Measurements from ENCODE around the gene C4orf46. TPM values are rescaled to one million over a fixed set of nuclear protein-coding genes. Genes with fewer than 3 reads are reported as not detected.

C4orf46 gene
- total RNA-seq, 2 experiments from 2014 or later = 23.9 to 30.4 TPM

- H2AFZ ChIP-seq (ENCODE audit: low read length) = no peak overlapping the region
- no peaks in the 10 kb centered on the region for H3K4me1 ChIP-seq (ENCODE audit: insufficient read depth, low read length, poor library complexity, severe bottlenecking)
- no peak overlapping the region for H3K4me2 ChIP-seq (ENCODE audit: low read length)
- H3K9me3 ChIP-seq (ENCODE audit: low read length) = no peaks in the 10 kb centered on the region
- H3K36me3 ChIP-seq (ENCODE audit: insufficient read depth, low read length) = no peaks in the 10 kb centered on the region
- H4K20me1 ChIP-seq (ENCODE audit: insufficient read depth, low read length) = no peaks in the 10 kb centered on the region
- intact Hi-C loops (cut with micrococcal nuclease; ENCODE audit: unreplicated experiment) = no loop called here
- no peak overlapping the region for H3K27ac ChIP-seq (ENCODE audit: low read depth, low read length, poor library complexity, severe bottlenecking)
- POLR2A ChIA-PET = no interaction called here
- BruUV-seq (replicated peaks) = no TSS peak
- DNase-seq (ENCODE audit: low spot score) = no peak
- no peak overlapping the region for H3K4me3 ChIP-seq (ENCODE audit: low read depth, low read length, poor library complexity, severe bottlenecking)
- H3K9me2 ChIP-seq (ENCODE audit: insufficient read depth, low read length) = no peaks in the 10 kb centered on the region
- no peaks in the 10 kb centered on the region for H3K79me2 ChIP-seq (ENCODE audit: insufficient read depth, low read depth, low read length)
- TF ChIP-seq CTCF (conservative IDR thresholded peaks at IDR 0.05; ENCODE audit: low read length) (no peak), EZH2phosphoT487 (IDR thresholded peaks at IDR 0.05; ENCODE audit: borderline replicate concordance, low read depth, low read length) (no peak)
- CTCF ChIA-PET (ENCODE audit: unreplicated experiment) = no interaction called here
Measured at GRCh38 chr4:158636619-158637018, 35.1 kb downstream of the C4orf46 start.

- no peaks in the 10 kb centered on the region for H3K36me3 ChIP-seq (ENCODE audit: insufficient read depth, low read length)
- intact Hi-C loops (cut with micrococcal nuclease; ENCODE audit: unreplicated experiment) = no loop called here
- no peak for DNase-seq (ENCODE audit: low spot score)
- no peak overlapping the region for H2AFZ ChIP-seq (ENCODE audit: low read length)
- no peak overlapping the region for H3K4me3 ChIP-seq (ENCODE audit: low read depth, low read length, poor library complexity, severe bottlenecking)
- ChIA-PET CTCF (ENCODE audit: unreplicated experiment) (no interaction called here), POLR2A (no interaction called here)
- no peaks in the 10 kb centered on the region for H3K9me3 ChIP-seq (ENCODE audit: low read length)
- no TSS peak for BruUV-seq (replicated peaks)
- H3K4me1 ChIP-seq (ENCODE audit: insufficient read depth, low read length, poor library complexity, severe bottlenecking) = no peaks in the 10 kb centered on the region
- TF ChIP-seq EZH2phosphoT487 (IDR thresholded peaks at IDR 0.05; ENCODE audit: borderline replicate concordance, low read depth, low read length) = no peak
- no peaks in the 10 kb centered on the region for H4K20me1 ChIP-seq (ENCODE audit: insufficient read depth, low read length)
- H3K27ac ChIP-seq (ENCODE audit: low read depth, low read length, poor library complexity, severe bottlenecking) = no peak overlapping the region
- no peak overlapping the region for H3K4me2 ChIP-seq (ENCODE audit: low read length)
- no peaks in the 10 kb centered on the region for H3K9me2 ChIP-seq (ENCODE audit: insufficient read depth, low read length)
- no peaks in the 10 kb centered on the region for H3K79me2 ChIP-seq (ENCODE audit: insufficient read depth, low read depth, low read length)
Measured at GRCh38 chr4:158630893-158631292, 40.8 kb downstream of the C4orf46 start.

- no peaks in the 10 kb centered on the region for H3K9me2 ChIP-seq (ENCODE audit: insufficient read depth, low read length)
- H3K4me1 ChIP-seq (ENCODE audit: insufficient read depth, low read length, poor library complexity, severe bottlenecking) = no peaks in the 10 kb centered on the region
- no peak overlapping the region for H3K4me2 ChIP-seq (ENCODE audit: low read length)
- CTCF ChIA-PET (ENCODE audit: unreplicated experiment) = no interaction called here
- no peaks in the 10 kb centered on the region for H3K79me2 ChIP-seq (ENCODE audit: insufficient read depth, low read depth, low read length)
- intact Hi-C loops (cut with micrococcal nuclease; ENCODE audit: unreplicated experiment) = loop anchor here (10.0 kb wide), 2 partner anchors 131 to 631 kb away; no protein-coding TSS in a partner anchor
- H3K9me3 ChIP-seq (ENCODE audit: low read length) = no peaks in the 10 kb centered on the region
- POLR2A ChIA-PET = interaction anchor here (0.6 kb wide), 1 partner anchor 622 kb away, joined by 3 read pairs; no protein-coding TSS in a partner anchor
- no peak for DNase-seq (ENCODE audit: low spot score)
- no peak overlapping the region for H3K4me3 ChIP-seq (ENCODE audit: low read depth, low read length, poor library complexity, severe bottlenecking)
- TF ChIP-seq EZH2phosphoT487 (IDR thresholded peaks at IDR 0.05; ENCODE audit: borderline replicate concordance, low read depth, low read length) (no peak), CTCF (conservative IDR thresholded peaks at IDR 0.05; ENCODE audit: low read length) (no peak)
- H2AFZ ChIP-seq (ENCODE audit: low read length) = no peak overlapping the region
- no peaks in the 10 kb centered on the region for H4K20me1 ChIP-seq (ENCODE audit: insufficient read depth, low read length)
- H3K36me3 ChIP-seq (ENCODE audit: insufficient read depth, low read length) = no peaks in the 10 kb centered on the region
- no TSS peak for BruUV-seq (replicated peaks)
- H3K27ac ChIP-seq (ENCODE audit: low read depth, low read length, poor library complexity, severe bottlenecking) = no peak overlapping the region
Measured at GRCh38 chr4:158625544-158625943, 46.1 kb downstream of the C4orf46 start.

Measured in OCI-LY7 (cell line).